Activated CD8-positive, alpha-beta memory T cell treated with anti-CD3 and anti-CD28 coated beads, Interleukin-2, amount 50 U/mL, for 1 hour (primary cell): ENCODE measurements around the gene CTNND1.
"Not testable (repeated sequence)": the region's sequence is repeated elsewhere in the genome, so short reads cannot be mapped to it uniquely, and the experiment has no call there.

Experiments used
- DNase-seq: peaks from one replicate; pipeline ENCODE4 v3.0.0-alpha.2; 2020; ENCODE audit errors: extremely low read depth

CTNND1 gene

GRCh38 chr11:57761301-57762234, at the start of gene CTNND1:
TSS of gene CTNND1 (plus strand) at chr11:57761802. CDS start at chr11:57791479, 29,677 bp downstream.
- no peak for DNase-seq

DNA sequence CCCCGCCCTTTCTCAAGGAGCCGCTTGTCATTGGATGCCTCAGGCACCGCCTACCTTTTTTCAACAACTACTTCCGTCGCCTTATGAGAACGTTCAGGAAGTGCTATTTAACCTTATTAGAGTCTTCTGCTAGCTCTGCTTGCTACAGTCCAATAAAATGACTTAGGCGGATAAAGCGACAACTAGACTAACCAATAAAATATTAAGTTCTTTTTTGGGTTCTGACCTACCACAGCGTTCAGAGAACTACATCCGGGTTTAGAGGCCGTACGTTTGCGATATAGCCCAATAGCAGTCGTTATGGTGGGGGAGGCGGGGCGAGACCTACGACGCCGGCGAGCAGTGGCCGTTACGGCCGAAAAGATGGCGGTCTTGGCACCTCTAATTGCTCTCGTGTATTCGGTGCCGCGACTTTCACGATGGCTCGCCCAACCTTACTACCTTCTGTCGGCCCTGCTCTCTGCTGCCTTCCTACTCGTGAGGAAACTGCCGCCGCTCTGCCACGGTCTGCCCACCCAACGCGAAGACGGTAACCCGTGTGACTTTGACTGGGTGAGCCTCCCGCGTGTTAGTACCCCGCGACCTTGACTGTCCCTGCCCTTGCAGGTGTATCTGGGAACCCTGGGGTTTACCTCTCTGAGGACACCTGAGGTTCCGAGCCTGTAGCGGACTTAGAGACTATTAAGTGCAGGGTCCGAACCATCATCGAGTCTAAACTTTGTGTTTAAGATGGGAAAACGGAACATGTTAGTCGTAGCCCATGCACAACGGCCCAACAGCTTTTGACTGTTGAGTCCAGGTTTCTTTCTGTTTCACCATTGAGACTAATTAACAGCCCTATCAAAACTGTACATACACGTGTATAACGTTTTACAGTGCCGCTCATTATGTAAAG, 49.1 kb upstream of the CTNND1 start, which contains the start of gene TMX2:
TSS of gene TMX2 (plus strand) at position 338 of the 895 bp plus-strand sequence. CDS start at position 364, 26 bp downstream.
- DNase-seq = peak; percentile 79

- DNase-seq = no peak
Observed at GRCh38 chr11:57713835-57714234, 47.8 kb upstream of the CTNND1 start.

GRCh38 chr11:57716726-57717125, 44.9 kb upstream of the CTNND1 start:
- DNase-seq = not testable (repeated sequence)

DNA sequence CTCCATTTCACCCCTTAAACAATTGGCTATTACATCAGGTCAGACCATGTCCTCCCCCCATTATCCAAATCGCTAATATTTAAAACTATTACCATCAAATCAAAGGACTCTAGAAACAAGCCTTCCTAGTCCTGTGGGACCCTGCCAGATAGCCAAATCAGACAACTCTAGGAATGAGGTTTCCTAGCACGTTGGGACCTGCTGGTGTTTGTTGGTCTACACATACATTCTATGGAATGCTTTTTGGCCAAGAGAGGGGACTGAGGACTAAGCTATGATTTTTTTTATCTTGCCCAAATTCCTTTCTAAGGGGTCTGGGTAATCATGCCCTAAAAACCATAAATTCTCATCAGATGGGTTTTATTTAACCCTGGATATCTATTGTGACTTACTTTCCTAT, 34.4 kb upstream of the CTNND1 start:
- no peak for DNase-seq

- DNase-seq = no peak
Observed at GRCh38 chr11:57728829-57729228, 32.8 kb upstream of the CTNND1 start.

- DNase-seq = no peak
Observed at GRCh38 chr11:57729479-57729878, 32.1 kb upstream of the CTNND1 start.

DNA sequence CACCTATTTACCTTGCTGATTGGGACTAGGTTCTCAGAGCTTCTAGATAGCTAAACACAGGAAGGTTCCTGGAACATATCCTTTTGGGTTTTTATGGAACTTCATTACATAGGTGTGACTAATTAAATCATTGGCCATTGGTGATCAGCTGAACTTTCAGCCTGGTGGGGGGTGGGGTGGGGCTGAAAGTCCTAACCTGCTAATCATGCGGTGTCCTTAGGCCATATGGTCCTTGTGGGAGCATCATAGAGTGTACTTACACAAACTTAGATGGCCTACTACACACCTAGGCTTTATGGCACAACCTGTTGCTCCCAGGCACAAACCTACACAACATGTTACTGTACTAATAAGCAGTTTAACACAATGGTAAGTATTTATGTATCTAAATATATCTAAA, 28.9 kb upstream of the CTNND1 start:
- no peak for DNase-seq

DNA sequence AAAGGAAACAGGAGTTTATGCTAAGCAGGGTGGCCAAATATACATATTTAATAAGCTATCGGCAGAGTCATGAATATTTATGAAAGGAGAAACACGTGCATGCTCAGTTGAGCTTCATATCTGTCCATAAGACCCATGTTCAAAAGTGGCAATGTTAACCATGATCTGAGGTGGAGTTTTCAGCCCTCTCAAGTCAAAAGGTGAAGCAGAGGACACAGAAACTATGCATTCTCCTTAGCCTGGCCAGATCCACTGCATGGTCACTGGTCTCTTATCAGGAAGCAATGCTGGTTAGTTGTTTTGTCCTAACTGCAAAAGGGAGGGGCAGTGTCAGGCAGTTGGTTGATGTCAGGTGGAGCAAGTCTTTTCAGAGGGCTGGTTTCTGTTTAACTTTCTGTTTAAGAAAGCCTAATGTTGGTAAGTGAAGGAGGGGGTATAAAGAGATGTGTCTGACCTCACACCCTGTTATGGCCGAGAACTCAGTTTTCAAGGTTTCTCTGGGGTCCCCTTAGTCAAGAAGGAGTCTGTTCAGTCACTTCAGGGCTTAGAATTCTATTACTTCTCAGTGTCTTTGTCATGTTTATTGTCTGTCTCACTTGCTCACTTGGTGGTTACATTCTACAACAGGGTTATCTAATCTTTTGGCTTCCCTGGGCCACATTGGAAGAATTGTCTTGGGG, 25.8 kb upstream of the CTNND1 start:
- DNase-seq = no peak

DNA sequence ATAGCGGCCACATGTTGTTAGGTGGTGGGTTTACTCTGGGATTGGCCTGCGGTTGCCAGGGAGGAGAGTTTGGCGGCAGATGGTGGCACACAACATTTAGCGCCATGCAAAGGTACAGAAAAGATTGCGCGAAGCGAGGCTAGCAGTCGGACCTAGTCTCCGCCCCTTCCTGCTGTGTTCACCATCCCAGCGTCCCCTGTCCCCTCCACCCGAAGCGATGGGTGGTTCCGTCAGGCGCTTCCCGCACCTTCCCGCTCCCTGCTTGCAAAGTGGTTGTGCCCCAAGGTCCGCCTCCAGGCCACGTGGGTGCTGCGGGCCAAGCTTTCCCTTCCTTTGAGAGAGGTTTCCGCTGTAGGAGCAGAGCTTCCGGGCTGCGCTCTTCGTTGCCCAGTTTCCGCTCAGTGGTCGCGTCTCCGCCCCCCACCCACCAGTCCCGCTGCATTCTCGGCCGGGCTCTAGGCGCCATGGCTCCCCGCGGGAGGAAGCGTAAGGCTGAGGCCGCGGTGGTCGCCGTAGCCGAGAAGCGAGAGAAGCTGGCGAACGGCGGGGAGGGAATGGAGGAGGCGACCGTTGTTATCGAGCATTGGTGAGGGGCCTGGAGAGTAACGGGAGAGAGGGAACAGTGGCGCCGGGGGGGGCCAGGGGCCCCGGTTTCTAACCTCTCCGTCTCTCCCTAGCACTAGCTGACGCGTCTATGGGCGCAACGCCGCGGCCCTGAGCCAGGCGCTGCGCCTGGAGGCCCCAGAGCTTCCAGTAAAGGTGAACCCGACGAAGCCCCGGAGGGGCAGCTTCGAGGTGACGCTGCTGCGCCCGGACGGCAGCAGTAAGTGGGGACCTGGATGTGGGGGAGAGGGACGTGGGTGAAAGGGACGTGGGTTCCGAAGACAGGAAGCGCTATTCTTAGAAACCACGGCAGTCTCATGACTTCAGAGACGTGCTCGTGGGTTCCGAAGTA, 20.2 kb upstream of the CTNND1 start, which contains the start of gene SELENOH:
TSS of gene SELENOH (plus strand) at position 360 of the 955 bp plus-strand sequence. CDS start at position 465, 105 bp downstream.
- peak; percentile 87 for DNase-seq

GRCh38 chr11:57742087-57742452, 19.5 kb upstream of the CTNND1 start:
- DNase-seq = no peak

- no peak for DNase-seq
Observed at GRCh38 chr11:57744357-57744756, 17.2 kb upstream of the CTNND1 start.

DNA sequence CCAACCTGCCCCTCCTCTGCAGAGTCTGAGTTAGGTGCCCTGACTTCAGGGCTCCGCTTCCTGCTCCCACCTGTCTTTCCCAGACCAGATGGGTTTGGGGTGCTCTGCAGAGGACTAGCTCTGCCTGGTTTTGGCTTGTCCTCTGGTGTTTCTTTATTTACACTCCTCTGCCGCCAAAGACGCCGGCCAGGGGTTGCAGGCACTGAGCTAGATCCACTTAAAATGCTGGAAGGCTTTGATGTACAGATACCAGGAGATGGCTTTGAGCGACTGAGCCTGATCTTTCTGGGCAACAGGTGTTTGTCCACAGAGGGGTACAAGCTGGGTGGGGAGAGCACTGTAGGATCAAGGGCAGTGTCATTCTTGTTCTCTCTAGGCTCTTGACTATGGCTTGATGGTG, 16.4 kb upstream of the CTNND1 start:
- no peak for DNase-seq

GRCh38 chr11:57746920-57747319, 14.7 kb upstream of the CTNND1 start:
- DNase-seq = no peak

DNA sequence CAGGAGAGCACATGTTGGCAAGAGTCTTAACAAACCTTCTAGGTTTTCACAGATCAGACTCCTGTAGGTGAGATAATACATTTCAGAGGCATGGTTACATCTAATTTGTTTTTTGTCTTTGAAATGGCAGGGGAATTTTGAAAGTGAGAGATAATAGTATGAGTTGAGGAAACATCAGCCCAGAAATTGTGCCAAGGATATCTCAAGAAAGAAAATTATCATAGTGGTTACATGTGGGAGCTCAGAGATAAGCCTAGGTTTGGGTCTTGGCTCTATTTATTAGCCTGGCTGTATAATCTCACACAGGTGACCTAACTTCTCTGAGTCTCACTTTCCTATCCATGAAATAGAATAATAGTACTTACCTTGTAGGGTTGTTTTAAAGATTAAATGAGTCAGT, 10.4 kb upstream of the CTNND1 start:
- no peak for DNase-seq

GRCh38 chr11:57751676-57752253, 9.8 kb upstream of the CTNND1 start, which contains the start of gene BTBD18:
TSS of gene BTBD18 (minus strand) at chr11:57751819. CDS start at chr11:57751188, 631 bp downstream.
- DNase-seq = no peak

DNA sequence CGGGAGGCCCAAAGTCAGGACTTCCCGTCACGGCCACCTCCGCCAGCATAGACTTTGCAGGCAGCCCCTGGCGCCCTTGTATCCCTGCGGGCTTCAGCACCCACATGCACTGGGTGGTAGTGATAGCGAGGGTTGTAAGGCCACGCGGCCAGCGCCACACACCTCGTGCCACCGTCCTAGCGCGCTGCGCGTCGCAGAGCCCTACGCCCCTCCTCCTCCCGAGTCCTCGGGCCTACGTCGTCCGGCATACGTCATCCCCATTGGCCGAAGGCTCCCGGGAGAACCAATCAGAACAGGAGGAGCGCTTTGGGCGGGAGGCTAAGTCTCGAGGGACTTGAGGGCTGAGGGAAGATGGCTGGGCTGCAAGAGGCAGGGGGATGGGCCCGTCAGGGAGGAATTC, 8.6 kb upstream of the CTNND1 start:
- no peak for DNase-seq

DNA sequence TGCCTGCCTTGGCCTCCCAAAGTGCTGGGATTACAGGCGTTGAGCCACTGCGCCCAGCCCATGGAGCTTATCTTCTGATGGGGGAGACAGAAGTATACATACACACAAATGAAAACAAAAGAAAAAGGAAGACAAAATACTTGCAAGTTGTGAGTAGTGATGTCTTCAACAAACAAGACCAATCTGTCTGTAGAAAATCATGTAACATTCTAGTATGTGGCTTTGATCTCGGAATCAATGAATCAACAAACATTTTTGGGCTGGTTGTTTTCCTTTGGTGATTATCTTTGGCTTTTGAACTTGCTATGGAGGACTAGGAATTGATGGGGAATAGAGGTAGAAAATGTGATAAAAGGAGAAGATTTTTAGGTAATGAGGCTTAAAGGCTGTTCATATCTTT, 3.4 kb upstream of the CTNND1 start:
- no peak for DNase-seq

- DNase-seq = no peak
Observed at GRCh38 chr11:57762235-57762861, 746 bp downstream of the CTNND1 start.

DNA sequence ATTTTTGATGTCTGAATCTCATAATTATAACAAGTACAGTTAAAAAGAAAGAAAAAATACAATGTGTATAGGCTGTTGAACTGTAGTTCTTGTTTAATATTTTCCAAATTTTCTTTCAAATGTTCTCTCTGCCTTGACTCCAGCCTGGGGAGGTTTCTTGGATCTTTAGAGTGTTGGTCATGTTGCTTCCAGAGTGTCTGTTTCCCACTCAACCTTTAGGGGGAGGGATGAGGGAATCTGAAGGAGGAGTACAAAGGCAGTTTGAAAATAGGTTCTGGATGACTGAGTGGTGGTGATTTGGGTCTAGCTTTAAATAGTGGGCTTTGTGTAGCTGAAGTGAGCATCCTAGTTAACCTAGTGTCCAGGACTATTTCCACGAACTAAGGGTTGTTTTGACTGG, 2.0 kb downstream of the CTNND1 start:
- no peak for DNase-seq
